GM23338 (cell line): ENCODE measurements around the gene LMO2. TPM values are rescaled to one million over a fixed set of nuclear protein-coding genes. Genes with fewer than 3 reads are reported as not detected.

Source experiments
- ATAC-seq: fragments of 200-7000 bp; cut with Tn5 transposase; 3 replicates; pipeline ENCODE4 v1.9.1; 2020
- DNase-seq: peaks from one replicate; pipeline ENCODE4 v3.0.0-alpha.2; 2015; ENCODE audit warnings: low spot score
- H2AFZ ChIP-seq: fragments of 200-600 bp; sonication (generic); 2 replicates; pipeline ENCODE4 v1.8.0; 2016; ENCODE audit warnings: antibody characterized with exemption, mild to moderate bottlenecking, moderate library complexity
- H3F3A ChIP-seq: fragments of 200-600 bp; sonication (generic); replicated peaks from 2 replicates; pipeline ENCODE4 v1.8.0; 2017; ENCODE audit warnings: antibody characterized with exemption, mixed run types, low read depth
- H3K27ac ChIP-seq: fragments of 200-600 bp; sonication (generic); 2 replicates; pipeline ENCODE4 v1.6.1; 2016; ENCODE audit warnings: low read depth
- H3K27me3 ChIP-seq: fragments of 200-600 bp; sonication (generic); 2 replicates; pipeline ENCODE4 v1.8.0; 2016; ENCODE audit warnings: mild to moderate bottlenecking, mixed run types, moderate library complexity; ENCODE audit not compliant: insufficient read depth
- H3K36me3 ChIP-seq: fragments of 200-600 bp; sonication (generic); 2 replicates; pipeline ENCODE4 v1.8.0; 2016; ENCODE audit warnings: mild to moderate bottlenecking; ENCODE audit not compliant: insufficient read depth
- H3K4me1 ChIP-seq: fragments of 200-600 bp; sonication (generic); 2 replicates; pipeline ENCODE4 v1.8.0; 2016; ENCODE audit warnings: mild to moderate bottlenecking, moderate library complexity; ENCODE audit not compliant: insufficient read depth
- H3K4me2 ChIP-seq: fragments of 200-600 bp; sonication (generic); 2 replicates; pipeline ENCODE4 v1.7.1; 2017; ENCODE audit warnings: mixed run types
- H3K4me3 ChIP-seq: fragments of 200-600 bp; sonication (generic); 2 replicates; pipeline ENCODE4 v1.6.1; 2016; ENCODE audit warnings: mixed run types
- H3K79me2 ChIP-seq: fragments of 200-600 bp; sonication (generic); replicated peaks from 2 replicates; pipeline ENCODE4 v1.8.0; 2017; ENCODE audit warnings: mild to moderate bottlenecking; ENCODE audit not compliant: insufficient read depth
- H3K9me2 ChIP-seq: fragments of 200-600 bp; sonication (generic); 2 replicates; pipeline ENCODE4 v1.8.0; 2017; ENCODE audit not compliant: insufficient read depth
- H4K20me1 ChIP-seq: fragments of 200-600 bp; sonication (generic); replicated peaks from 2 replicates; pipeline ENCODE4 v1.8.0; 2017; ENCODE audit warnings: mild to moderate bottlenecking; ENCODE audit not compliant: insufficient read depth
- H3K27ac Mint-ChIP-seq: 2 replicates; pipeline ENCODE4 v1.8.0; 2020; ENCODE audit warnings: inconsistent platforms, mild to moderate bottlenecking, moderate library complexity, mixed read lengths
- H3K27me3 Mint-ChIP-seq: 3 replicates; pipeline ENCODE4 v1.8.0; 2022; ENCODE audit warnings: low read depth, mild to moderate bottlenecking, moderate library complexity, mixed read lengths, inconsistent platforms; ENCODE audit not compliant: insufficient read depth, poor library complexity
- H3K36me3 Mint-ChIP-seq: 3 replicates; pipeline ENCODE4 v1.8.0; 2021; ENCODE audit warnings: low read depth, mild to moderate bottlenecking, inconsistent platforms, moderate library complexity, mixed read lengths
- H3K4me1 Mint-ChIP-seq: 3 replicates; pipeline ENCODE4 v1.8.0; 2020; ENCODE audit warnings: mild to moderate bottlenecking, inconsistent platforms, mixed read lengths
- H3K4me3 Mint-ChIP-seq: 3 replicates; pipeline ENCODE4 v1.8.0; 2021; ENCODE audit warnings: moderate library complexity, mild to moderate bottlenecking, inconsistent platforms, mixed read lengths
- H3K9me3 Mint-ChIP-seq: 3 replicates; pipeline ENCODE4 v1.8.0; 2020; ENCODE audit warnings: moderate library complexity, mild to moderate bottlenecking, inconsistent platforms, mixed read lengths
- CREB1 ChIP-seq: fragments of 250-450 bp; sonication (Bioruptor Pico); IDR thresholded peaks from 2 replicates; pipeline ENCODE4 v1.5.0; 2020; ENCODE audit warnings: low read depth, mild to moderate bottlenecking, moderate library complexity
- CTCF ChIP-seq, 2 experiments: fragments of 200-600 bp in 1 of 2; sonication (generic) in 1 of 2; conservative IDR thresholded peaks; 2 replicates each; pipeline versions ENCODE4 v1.5.1 to v1.6.1; 2016 to 2017; ENCODE audit warnings: antibody characterized with exemption in 2 of 2, low read depth in 2 of 2, mild to moderate bottlenecking in 2 of 2, moderate library complexity in 1 of 2
- ETS1 ChIP-seq: IDR thresholded peaks from 2 replicates; pipeline ENCODE4 v1.6.1; 2016; ENCODE audit warnings: antibody characterized with exemption
- EZH2 ChIP-seq: fragments of 200-600 bp; sonication (generic); IDR thresholded peaks from one replicate; pipeline ENCODE4 v1.8.0; 2017; ENCODE audit warnings: antibody characterized with exemption, mild to moderate bottlenecking, low read depth; ENCODE audit not compliant: unreplicated experiment
- EZH2phosphoT487 ChIP-seq: fragments of 200-600 bp; sonication (generic); IDR thresholded peaks from one replicate; pipeline ENCODE4 v1.8.1; 2018; ENCODE audit warnings: antibody characterized with exemption; ENCODE audit not compliant: unreplicated experiment
- JUNB ChIP-seq: IDR thresholded peaks from one replicate; pipeline ENCODE4 v1.6.1; 2016; ENCODE audit warnings: antibody characterized with exemption; ENCODE audit not compliant: unreplicated experiment
- POLR2AphosphoS5 ChIP-seq: IDR thresholded peaks from 2 replicates; pipeline ENCODE4 v1.6.1; 2016; ENCODE audit warnings: antibody characterized with exemption, low read depth
- STAT1 ChIP-seq: IDR thresholded peaks from one replicate; pipeline ENCODE4 v1.6.1; 2016; ENCODE audit warnings: antibody characterized with exemption; ENCODE audit not compliant: unreplicated experiment
- ZNF114 ChIP-seq: fragments of 250-450 bp; sonication (Bioruptor Pico); IDR thresholded peaks from 2 replicates; pipeline ENCODE4 v1.5.0; 2020; ENCODE audit warnings: mild to moderate bottlenecking, moderate library complexity
- ZNF331 ChIP-seq: fragments of 250-450 bp; sonication (Bioruptor Pico); IDR thresholded peaks from 2 replicates; pipeline ENCODE4 v1.5.0; 2020; ENCODE audit warnings: low read depth, mild to moderate bottlenecking, moderate library complexity
- polyA plus RNA-seq: library from polyadenylated mRNA; unstranded; fragments of >200 nt; fragmentation: Nextera tagmentation; extraction: Ambion mirVana; gene quantifications from 2 replicates; pipeline ENCODE4 v1.2.1, GENCODE V29; 2016
- total RNA-seq: library from RNA; depleted of rRNA; stranded (reverse); fragments of >200 nt; shearing (Covaris generic); gene quantifications from 2 replicates; pipeline ENCODE4 v1.2.3, GENCODE V29; 2014
- TF ChIP-seq, protein P1 (sequence below): fragments of 250-450 bp; sonication (Bioruptor Pico); IDR thresholded peaks from 2 replicates; pipeline ENCODE4 v1.5.0; 2020; ENCODE audit warnings: mild to moderate bottlenecking, moderate library complexity

Gene LMO2
- total and polyA plus RNA-seq, 2 experiments from 2014 or later = 1.4 to 3.1 TPM

- TF ChIP-seq, protein P1, sequence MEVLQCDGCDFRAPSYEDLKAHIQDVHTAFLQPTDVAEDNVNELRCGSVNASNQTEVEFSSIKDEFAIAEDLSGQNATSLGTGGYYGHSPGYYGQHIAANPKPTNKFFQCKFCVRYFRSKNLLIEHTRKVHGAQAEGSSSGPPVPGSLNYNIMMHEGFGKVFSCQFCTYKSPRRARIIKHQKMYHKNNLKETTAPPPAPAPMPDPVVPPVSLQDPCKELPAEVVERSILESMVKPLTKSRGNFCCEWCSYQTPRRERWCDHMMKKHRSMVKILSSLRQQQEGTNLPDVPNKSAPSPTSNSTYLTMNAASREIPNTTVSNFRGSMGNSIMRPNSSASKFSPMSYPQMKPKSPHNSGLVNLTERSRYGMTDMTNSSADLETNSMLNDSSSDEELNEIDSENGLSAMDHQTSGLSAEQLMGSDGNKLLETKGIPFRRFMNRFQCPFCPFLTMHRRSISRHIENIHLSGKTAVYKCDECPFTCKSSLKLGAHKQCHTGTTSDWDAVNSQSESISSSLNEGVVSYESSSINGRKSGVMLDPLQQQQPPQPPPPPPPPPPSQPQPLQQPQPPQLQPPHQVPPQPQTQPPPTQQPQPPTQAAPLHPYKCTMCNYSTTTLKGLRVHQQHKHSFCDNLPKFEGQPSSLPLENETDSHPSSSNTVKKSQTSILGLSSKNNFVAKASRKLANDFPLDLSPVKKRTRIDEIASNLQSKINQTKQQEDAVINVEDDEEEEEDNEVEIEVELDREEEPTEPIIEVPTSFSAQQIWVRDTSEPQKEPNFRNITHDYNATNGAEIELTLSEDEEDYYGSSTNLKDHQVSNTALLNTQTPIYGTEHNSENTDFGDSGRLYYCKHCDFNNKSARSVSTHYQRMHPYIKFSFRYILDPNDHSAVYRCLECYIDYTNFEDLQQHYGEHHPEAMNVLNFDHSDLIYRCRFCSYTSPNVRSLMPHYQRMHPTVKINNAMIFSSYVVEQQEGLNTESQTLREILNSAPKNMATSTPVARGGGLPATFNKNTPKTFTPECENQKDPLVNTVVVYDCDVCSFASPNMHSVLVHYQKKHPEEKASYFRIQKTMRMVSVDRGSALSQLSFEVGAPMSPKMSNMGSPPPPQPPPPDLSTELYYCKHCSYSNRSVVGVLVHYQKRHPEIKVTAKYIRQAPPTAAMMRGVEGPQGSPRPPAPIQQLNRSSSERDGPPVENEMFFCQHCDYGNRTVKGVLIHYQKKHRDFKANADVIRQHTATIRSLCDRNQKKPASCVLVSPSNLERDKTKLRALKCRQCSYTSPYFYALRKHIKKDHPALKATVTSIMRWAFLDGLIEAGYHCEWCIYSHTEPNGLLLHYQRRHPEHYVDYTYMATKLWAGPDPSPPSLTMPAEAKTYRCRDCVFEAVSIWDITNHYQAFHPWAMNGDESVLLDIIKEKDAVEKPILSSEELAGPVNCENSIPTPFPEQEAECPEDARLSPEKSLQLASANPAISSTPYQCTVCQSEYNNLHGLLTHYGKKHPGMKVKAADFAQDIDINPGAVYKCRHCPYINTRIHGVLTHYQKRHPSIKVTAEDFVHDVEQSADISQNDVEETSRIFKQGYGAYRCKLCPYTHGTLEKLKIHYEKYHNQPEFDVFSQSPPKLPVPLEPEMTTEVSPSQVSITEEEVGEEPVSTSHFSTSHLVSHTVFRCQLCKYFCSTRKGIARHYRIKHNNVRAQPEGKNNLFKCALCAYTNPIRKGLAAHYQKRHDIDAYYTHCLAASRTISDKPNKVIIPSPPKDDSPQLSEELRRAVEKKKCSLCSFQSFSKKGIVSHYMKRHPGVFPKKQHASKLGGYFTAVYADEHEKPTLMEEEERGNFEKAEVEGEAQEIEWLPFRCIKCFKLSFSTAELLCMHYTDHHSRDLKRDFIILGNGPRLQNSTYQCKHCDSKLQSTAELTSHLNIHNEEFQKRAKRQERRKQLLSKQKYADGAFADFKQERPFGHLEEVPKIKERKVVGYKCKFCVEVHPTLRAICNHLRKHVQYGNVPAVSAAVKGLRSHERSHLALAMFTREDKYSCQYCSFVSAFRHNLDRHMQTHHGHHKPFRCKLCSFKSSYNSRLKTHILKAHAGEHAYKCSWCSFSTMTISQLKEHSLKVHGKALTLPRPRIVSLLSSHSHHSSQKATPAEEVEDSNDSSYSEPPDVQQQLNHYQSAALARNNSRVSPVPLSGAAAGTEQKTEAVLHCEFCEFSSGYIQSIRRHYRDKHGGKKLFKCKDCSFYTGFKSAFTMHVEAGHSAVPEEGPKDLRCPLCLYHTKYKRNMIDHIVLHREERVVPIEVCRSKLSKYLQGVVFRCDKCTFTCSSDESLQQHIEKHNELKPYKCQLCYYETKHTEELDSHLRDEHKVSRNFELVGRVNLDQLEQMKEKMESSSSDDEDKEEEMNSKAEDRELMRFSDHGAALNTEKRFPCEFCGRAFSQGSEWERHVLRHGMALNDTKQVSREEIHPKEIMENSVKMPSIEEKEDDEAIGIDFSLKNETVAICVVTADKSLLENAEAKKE (CRISPR knock-in tag) = no peak
- no peak for TF ChIP-seq EZH2phosphoT487
- no peak for TF ChIP-seq EZH2
- no peak for TF ChIP-seq CREB1 (CRISPR knock-in tag)
These were observed 17.3 kb upstream of the LMO2 start (continued) for GRCh38 chr11:33909150-33909549.

DNA sequence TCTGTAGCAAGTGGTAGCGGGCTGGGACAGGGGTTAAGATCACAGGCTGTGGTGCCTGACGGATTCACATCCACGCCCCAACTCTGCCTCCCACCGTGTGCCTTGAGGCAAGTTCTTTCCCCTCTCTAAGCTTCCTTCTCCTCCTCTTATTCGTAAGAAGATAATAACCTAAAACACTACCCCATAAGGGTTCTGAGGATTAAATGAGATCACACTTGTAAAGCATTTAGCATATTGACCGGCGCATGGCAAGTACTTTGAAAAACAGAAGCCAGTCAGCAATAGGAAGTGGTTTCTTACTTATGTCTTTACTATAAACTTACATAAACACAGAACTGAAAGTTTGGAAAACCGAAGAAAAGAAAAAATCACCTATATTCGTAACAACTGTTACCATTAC is 15.5 kb upstream of the LMO2 start:
- Mint-ChIP-seq H3K4me3 (no peak overlapping the region), H3K4me1 (peaks cover 16% of the 10 kb centered on the region), H3K9me3 (no peaks in the 10 kb centered on the region), H3K36me3 (no peaks in the 10 kb centered on the region), H3K27ac (no peak overlapping the region), H3K27me3 (peaks cover 3% of the 10 kb centered on the region)
- Histone ChIP-seq H3K79me2 (no peaks in the 10 kb centered on the region), H2AFZ (peak overlapping the region; percentile 11; the same call in 1 of the 2 replicates), H3K4me2 (no peak overlapping the region), H3K27ac (no peak overlapping the region), H3F3A (no peaks in the 10 kb centered on the region), H3K4me1 (peaks cover 7% of the 10 kb centered on the region; the same call in 1 of the 2 replicates), H4K20me1 (no peaks in the 10 kb centered on the region), H3K27me3 (no peaks in the 10 kb centered on the region), H3K9me2 (no peaks in the 10 kb centered on the region), H3K4me3 (no peak overlapping the region), H3K36me3 (no peaks in the 10 kb centered on the region)
- no peak for TF ChIP-seq STAT1
- TF ChIP-seq JUNB = no peak
- TF ChIP-seq CREB1 (CRISPR knock-in tag) = no peak
- no peak for TF ChIP-seq CTCF (conservative IDR thresholded peaks at IDR 0.05; ENCODE audit: low read depth in 2 of 2)
- TF ChIP-seq EZH2phosphoT487 = no peak
- TF ChIP-seq POLR2AphosphoS5 = no peak
- TF ChIP-seq ZNF114 (CRISPR knock-in tag) = no peak
- TF ChIP-seq ZNF331 (CRISPR knock-in tag) = no peak
- TF ChIP-seq ETS1 = no peak
- TF ChIP-seq EZH2 = no peak
- DNase-seq = no peak
- ATAC-seq = no peak
